ENCODE data around the gene GIT2. TPM values are rescaled to one million over a fixed set of nuclear protein-coding genes. Genes with fewer than 3 reads are reported as not detected.

Gene GIT2
- total and polyA plus RNA-seq, 10 of the 15 experiments (the other 5 are each of a cell fraction or from before 2014, with no cell fraction given) = 9.1 to 49.9 (median 43.9) TPM

DNA sequence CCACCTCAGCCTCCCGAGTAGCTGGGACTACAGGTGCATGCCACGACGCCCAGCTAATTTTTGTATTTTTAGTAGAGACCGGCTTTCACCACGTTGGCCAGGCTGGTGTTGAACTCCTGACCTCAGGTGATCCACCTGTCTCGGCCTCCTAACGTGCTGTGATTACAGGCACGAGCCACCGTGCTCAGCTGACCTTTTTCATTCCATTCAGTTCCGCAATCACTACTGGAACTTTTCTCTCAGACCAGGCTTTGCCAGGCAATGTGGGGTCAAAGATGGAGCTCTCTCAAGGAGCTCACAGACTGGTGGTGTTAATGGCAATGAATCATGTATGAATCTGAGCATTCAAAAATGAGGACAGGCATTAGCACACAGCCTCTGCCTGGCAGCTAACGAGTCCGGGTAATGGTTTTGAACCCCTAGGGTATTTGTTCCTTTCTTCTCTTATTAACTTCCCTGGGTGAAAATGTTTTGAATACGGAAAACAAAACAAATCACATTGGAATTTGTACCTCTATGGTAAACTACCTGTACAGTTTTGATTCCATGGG lies 105.5 kb downstream of the GIT2 start:
- H3K9me3 ChIP-seq (replicated peaks; ENCODE audit: control insufficient read depth, insufficient read depth, low read length) = no peaks in the 10 kb centered on the region
- peaks cover 48% of the 10 kb centered on the region for H3K4me1 ChIP-seq (ENCODE audit: control insufficient read depth, insufficient read depth, low read length)
- ChIA-PET SMC1A (ENCODE audit: uncharacterized antibody, unreplicated experiment) (interaction anchor here (0.6 to 1.0 kb wide), 3 partner anchors 10 to 232 kb away, joined by 3 to 4 read pairs (median 4); no protein-coding TSS in a partner anchor), POLR2A (interaction anchor here (0.6 to 0.7 kb wide), 3 partner anchors 89 to 540 kb away, joined by 3 to 7 read pairs (median 4); no protein-coding TSS in a partner anchor), RAD21 (ENCODE audit: unreplicated experiment) (interaction anchor here (1.1 kb wide), 1 partner anchor 44 kb away, joined by 3 read pairs; no protein-coding TSS in a partner anchor), CTCF (interaction anchor here (0.6 to 1.1 kb wide), 3 partner anchors 38 to 644 kb away, joined by 3 to 4 read pairs (median 3); no protein-coding TSS in a partner anchor)
- no peaks in the 10 kb centered on the region for H3K79me2 ChIP-seq (ENCODE audit: control insufficient read depth, insufficient read depth, low read length)
- no peak for FAIRE-seq
- no peak for DNase-seq (ENCODE audit: low read depth, low spot score)
- H3K27ac ChIP-seq (ENCODE audit: control insufficient read depth, insufficient read depth) = no peak overlapping the region
- in situ Hi-C loops (cut with MboI) = no loop called here
- H3K4me2 ChIP-seq (ENCODE audit: control insufficient read depth, insufficient read depth) = no peak overlapping the region
- no peak overlapping the region for H3K9ac ChIP-seq (ENCODE audit: control insufficient read depth, insufficient read depth, low read length)
- no peaks in the 10 kb centered on the region for H3K27me3 ChIP-seq (replicated peaks in 1 of 2; ENCODE audit: control insufficient read depth in 2 of 2, insufficient read depth in 2 of 2, low read length in 1 of 2)
- intact Hi-C loops (cut with micrococcal nuclease; ENCODE audit: unreplicated experiment) = no loop called here
- BruUV-seq (replicated peaks) = no TSS peak
- no peaks in the 10 kb centered on the region for H4K20me1 ChIP-seq (ENCODE audit: control insufficient read depth, insufficient read depth)
- H3K4me3 ChIP-seq = no peak overlapping the region
- ATAC-seq = no peak
- WGBS (ENCODE audit: insufficient coverage, insufficient replicate concordance, low lambda C conversion rate, missing lambda C conversion rate) = 95% methylated on average over 13 of the region's 13 CpGs
- no peaks in the 10 kb centered on the region for H3K36me3 ChIP-seq (ENCODE audit: control insufficient read depth in 2 of 2, insufficient read depth in 2 of 2, low read length in 1 of 2)
- H2AFZ ChIP-seq (ENCODE audit: control insufficient read depth, low read depth, low read length) = no peak overlapping the region
- no peak for TF ChIP-seq POU2F2 (IDR thresholded peaks at IDR 0.05; ENCODE audit: borderline replicate concordance, low read depth, low read length)
- TF ChIP-seq RUNX3 (IDR thresholded peaks at IDR 0.05; ENCODE audit: low read length) = no peak
- TF ChIP-seq RELB (IDR thresholded peaks at IDR 0.05; ENCODE audit: low read depth) = no peak
- TF ChIP-seq, protein P1, sequence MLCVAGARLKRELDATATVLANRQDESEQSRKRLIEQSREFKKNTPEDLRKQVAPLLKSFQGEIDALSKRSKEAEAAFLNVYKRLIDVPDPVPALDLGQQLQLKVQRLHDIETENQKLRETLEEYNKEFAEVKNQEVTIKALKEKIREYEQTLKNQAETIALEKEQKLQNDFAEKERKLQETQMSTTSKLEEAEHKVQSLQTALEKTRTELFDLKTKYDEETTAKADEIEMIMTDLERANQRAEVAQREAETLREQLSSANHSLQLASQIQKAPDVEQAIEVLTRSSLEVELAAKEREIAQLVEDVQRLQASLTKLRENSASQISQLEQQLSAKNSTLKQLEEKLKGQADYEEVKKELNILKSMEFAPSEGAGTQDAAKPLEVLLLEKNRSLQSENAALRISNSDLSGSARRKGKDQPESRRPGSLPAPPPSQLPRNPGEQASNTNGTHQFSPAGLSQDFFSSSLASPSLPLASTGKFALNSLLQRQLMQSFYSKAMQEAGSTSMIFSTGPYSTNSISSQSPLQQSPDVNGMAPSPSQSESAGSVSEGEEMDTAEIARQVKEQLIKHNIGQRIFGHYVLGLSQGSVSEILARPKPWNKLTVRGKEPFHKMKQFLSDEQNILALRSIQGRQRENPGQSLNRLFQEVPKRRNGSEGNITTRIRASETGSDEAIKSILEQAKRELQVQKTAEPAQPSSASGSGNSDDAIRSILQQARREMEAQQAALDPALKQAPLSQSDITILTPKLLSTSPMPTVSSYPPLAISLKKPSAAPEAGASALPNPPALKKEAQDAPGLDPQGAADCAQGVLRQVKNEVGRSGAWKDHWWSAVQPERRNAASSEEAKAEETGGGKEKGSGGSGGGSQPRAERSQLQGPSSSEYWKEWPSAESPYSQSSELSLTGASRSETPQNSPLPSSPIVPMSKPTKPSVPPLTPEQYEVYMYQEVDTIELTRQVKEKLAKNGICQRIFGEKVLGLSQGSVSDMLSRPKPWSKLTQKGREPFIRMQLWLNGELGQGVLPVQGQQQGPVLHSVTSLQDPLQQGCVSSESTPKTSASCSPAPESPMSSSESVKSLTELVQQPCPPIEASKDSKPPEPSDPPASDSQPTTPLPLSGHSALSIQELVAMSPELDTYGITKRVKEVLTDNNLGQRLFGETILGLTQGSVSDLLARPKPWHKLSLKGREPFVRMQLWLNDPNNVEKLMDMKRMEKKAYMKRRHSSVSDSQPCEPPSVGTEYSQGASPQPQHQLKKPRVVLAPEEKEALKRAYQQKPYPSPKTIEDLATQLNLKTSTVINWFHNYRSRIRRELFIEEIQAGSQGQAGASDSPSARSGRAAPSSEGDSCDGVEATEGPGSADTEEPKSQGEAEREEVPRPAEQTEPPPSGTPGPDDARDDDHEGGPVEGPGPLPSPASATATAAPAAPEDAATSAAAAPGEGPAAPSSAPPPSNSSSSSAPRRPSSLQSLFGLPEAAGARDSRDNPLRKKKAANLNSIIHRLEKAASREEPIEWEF (IDR thresholded peaks at IDR 0.05; ENCODE audit: insufficient replicate concordance, low read depth, low read length) = no peak
- TF ChIP-seq ELK1 (IDR thresholded peaks at IDR 0.05; ENCODE audit: low read depth, low read length) = no peak
- TF ChIP-seq, protein P2, sequence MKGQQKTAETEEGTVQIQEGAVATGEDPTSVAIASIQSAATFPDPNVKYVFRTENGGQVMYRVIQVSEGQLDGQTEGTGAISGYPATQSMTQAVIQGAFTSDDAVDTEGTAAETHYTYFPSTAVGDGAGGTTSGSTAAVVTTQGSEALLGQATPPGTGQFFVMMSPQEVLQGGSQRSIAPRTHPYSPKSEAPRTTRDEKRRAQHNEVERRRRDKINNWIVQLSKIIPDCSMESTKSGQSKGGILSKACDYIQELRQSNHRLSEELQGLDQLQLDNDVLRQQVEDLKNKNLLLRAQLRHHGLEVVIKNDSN (IDR thresholded peaks at IDR 0.05; ENCODE audit: borderline replicate concordance, extremely low read length, insufficient read depth, low read depth, low read length) = no peak
- TF ChIP-seq E4F1 (IDR thresholded peaks at IDR 0.05; ENCODE audit: borderline replicate concordance, partially characterized antibody) = no peak
- TF ChIP-seq CEBPB (IDR thresholded peaks at IDR 0.05; ENCODE audit: borderline replicate concordance in 1 of 2, low read depth in 2 of 2, low read length in 2 of 2) = no peak
- no peak for TF ChIP-seq MAX (IDR thresholded peaks at IDR 0.05; ENCODE audit: low read depth, low read length)
- no peak for TF ChIP-seq KDM1A (IDR thresholded peaks at IDR 0.05; ENCODE audit: borderline replicate concordance)
